HCT116 (cell line): ENCODE data around the gene ASMTL.

Experiments used
- CEBPB ChIP-seq: IDR thresholded peaks from 2 replicates; pipeline ENCODE4 v1.6.1; 2012; ENCODE audit warnings: low read depth
- CTCF ChIP-seq, 3 experiments: fragments of 200-600 bp in 1 of 3; sonication (generic) in 1 of 3; IDR thresholded peaks in 2 of 3; conservative IDR thresholded peaks in 1 of 3; 2 replicates each; pipeline ENCODE4 v1.5.1; 2012 to 2017; ENCODE audit warnings: low read depth in 2 of 3, low read length in 2 of 3, antibody characterized with exemption in 1 of 3, borderline replicate concordance in 1 of 3, control low read depth in 1 of 3, mild to moderate bottlenecking in 1 of 3, mixed read lengths in 1 of 3, mixed run types in 1 of 3, moderate library complexity in 1 of 3; ENCODE audit not compliant: insufficient read depth in 1 of 3
- MAX ChIP-seq: IDR thresholded peaks from 2 replicates; pipeline ENCODE4 v1.6.1; 2012
- POLR2AphosphoS5 ChIP-seq: IDR thresholded peaks from 2 replicates; pipeline ENCODE4 v1.6.1; 2011; ENCODE audit warnings: mild to moderate bottlenecking, low read depth, low read length, moderate library complexity
- SP1 ChIP-seq: IDR thresholded peaks from 2 replicates; pipeline ENCODE4 v1.6.1; 2012; ENCODE audit warnings: low read depth
- SRF ChIP-seq: IDR thresholded peaks from 2 replicates; pipeline ENCODE4 v1.6.1; 2012; ENCODE audit warnings: low read depth
- TCF7L2 ChIP-seq: IDR thresholded peaks from 2 replicates; pipeline ENCODE4 v1.7.0; 2011; ENCODE audit warnings: borderline replicate concordance, inconsistent platforms; ENCODE audit not compliant: insufficient read depth, insufficient read length; ENCODE audit errors: extremely low read depth

GRCh38 chrX:1493412-1493811 is 40.7 kb upstream of the ASMTL start:
- no peak for TF ChIP-seq CTCF (IDR thresholded peaks at IDR 0.05 in 2 of 3, conservative IDR thresholded peaks at IDR 0.05 in 1 of 3; ENCODE audit: borderline replicate concordance in 1 of 3, insufficient read depth in 1 of 3, low read depth in 2 of 3, low read length in 2 of 3)
- no peak for TF ChIP-seq SP1
- no peak for TF ChIP-seq MAX
- TF ChIP-seq POLR2AphosphoS5 = no peak
- no peak for TF ChIP-seq CEBPB
- TF ChIP-seq SRF = no peak
- TF ChIP-seq TCF7L2 = no peak
